HG02938 (cell line): ENCODE data around the gene MKRN2.
"Not testable (repeated sequence)": the region's sequence is repeated elsewhere in the genome, so short reads cannot be mapped to it uniquely, and the experiment has no call there.

ENCODE experiments used
- ATAC-seq: cut with Tn5 transposase; IDR thresholded peaks from one replicate; pipeline ENCODE4 v1.9.1; 2021; ENCODE audit warnings: mild to moderate bottlenecking, moderate library complexity; ENCODE audit not compliant: unreplicated experiment

Gene MKRN2

GRCh38 chr3:12556690-12557472 lies at the start of gene MKRN2:
Gene MKRN2, plus strand, starts transcription at chr3:12557087. Its CDS starts 64 bp downstream, at chr3:12557151.
- ATAC-seq, result peak; percentile 79

GRCh38 chr3:12507591-12508281 lies 49.2 kb upstream of the MKRN2 start:
- no peak for ATAC-seq

- no peak for ATAC-seq
Observed at GRCh38 chr3:12508291-12508700, 48.6 kb upstream of the MKRN2 start.

- no peak for ATAC-seq
Observed at GRCh38 chr3:12509466-12509865, 47.4 kb upstream of the MKRN2 start.

GRCh38 chr3:12512534-12513118 lies 44.3 kb upstream of the MKRN2 start:
- ATAC-seq, result no peak

GRCh38 chr3:12513694-12514446 lies 43.0 kb upstream of the MKRN2 start:
- ATAC-seq, result no peak

- no peak for ATAC-seq
Observed at GRCh38 chr3:12515631-12516030, 41.3 kb upstream of the MKRN2 start.

GRCh38 chr3:12516873-12517272 lies 40.0 kb upstream of the MKRN2 start:
- ATAC-seq, result no peak

GRCh38 chr3:12518261-12519028 lies 38.4 kb upstream of the MKRN2 start:
- no peak for ATAC-seq

GRCh38 chr3:12521010-12521409 lies 35.9 kb upstream of the MKRN2 start:
- ATAC-seq, result no peak

- ATAC-seq, result no peak
Observed at GRCh38 chr3:12522721-12523120, 34.2 kb upstream of the MKRN2 start.

GRCh38 chr3:12527757-12528143 lies 29.1 kb upstream of the MKRN2 start:
- ATAC-seq, result no peak

GRCh38 chr3:12532182-12532581 lies 24.7 kb upstream of the MKRN2 start:
- ATAC-seq, result no peak

- no peak for ATAC-seq
Observed at GRCh38 chr3:12536423-12536822, 20.5 kb upstream of the MKRN2 start.

GRCh38 chr3:12541625-12542024 lies 15.3 kb upstream of the MKRN2 start:
- no peak for ATAC-seq

- not testable (repeated sequence) for ATAC-seq
Observed at GRCh38 chr3:12543497-12543896, 13.4 kb upstream of the MKRN2 start.

- no peak for ATAC-seq
Observed at GRCh38 chr3:12544652-12545472, 12.0 kb upstream of the MKRN2 start.

GRCh38 chr3:12545473-12545791 lies 11.5 kb upstream of the MKRN2 start, which contains the start of gene MKRN2OS:
Gene MKRN2OS, minus strand, starts transcription at chr3:12545499. Its CDS starts 35 bp downstream, at chr3:12545464.
- ATAC-seq, result no peak

- ATAC-seq, result no peak
Observed at GRCh38 chr3:12549971-12550760, 6.7 kb upstream of the MKRN2 start.
